Skeletal muscle satellite cell (primary cell): ENCODE measurements around the gene CCDC137.
A peak's percentile ranks its signal among the peaks of the same experiment; 100 is the strongest.

Source experiments
- H3K27me3 ChIP-seq: 2 replicates; pipeline ENCODE4 v1.7.0; 2013; ENCODE audit warnings: low read length; ENCODE audit not compliant: control insufficient read depth, insufficient read depth
- H3K36me3 ChIP-seq: 2 replicates; pipeline ENCODE4 v1.7.0; 2013; ENCODE audit warnings: mild to moderate bottlenecking, control low read depth, low read length; ENCODE audit not compliant: insufficient read depth
- H3K4me1 ChIP-seq: 2 replicates; pipeline ENCODE4 v1.7.0; 2013; ENCODE audit warnings: low read length; ENCODE audit not compliant: control insufficient read depth, insufficient read depth
- H3K4me2 ChIP-seq: 2 replicates; pipeline ENCODE4 v1.7.0; 2013; ENCODE audit warnings: mild to moderate bottlenecking, low read length
- H3K4me3 ChIP-seq: 2 replicates; pipeline ENCODE4 v1.7.0; 2013; ENCODE audit warnings: low read length
- H3K9ac ChIP-seq: 2 replicates; pipeline ENCODE4 v1.7.0; 2013; ENCODE audit warnings: mild to moderate bottlenecking, low read depth, low read length, moderate library complexity
- H3K9me3 ChIP-seq: replicated peaks from 2 replicates; pipeline ENCODE4 v1.7.0; 2013; ENCODE audit warnings: mild to moderate bottlenecking, control low read depth, low read length

CCDC137 gene

DNA sequence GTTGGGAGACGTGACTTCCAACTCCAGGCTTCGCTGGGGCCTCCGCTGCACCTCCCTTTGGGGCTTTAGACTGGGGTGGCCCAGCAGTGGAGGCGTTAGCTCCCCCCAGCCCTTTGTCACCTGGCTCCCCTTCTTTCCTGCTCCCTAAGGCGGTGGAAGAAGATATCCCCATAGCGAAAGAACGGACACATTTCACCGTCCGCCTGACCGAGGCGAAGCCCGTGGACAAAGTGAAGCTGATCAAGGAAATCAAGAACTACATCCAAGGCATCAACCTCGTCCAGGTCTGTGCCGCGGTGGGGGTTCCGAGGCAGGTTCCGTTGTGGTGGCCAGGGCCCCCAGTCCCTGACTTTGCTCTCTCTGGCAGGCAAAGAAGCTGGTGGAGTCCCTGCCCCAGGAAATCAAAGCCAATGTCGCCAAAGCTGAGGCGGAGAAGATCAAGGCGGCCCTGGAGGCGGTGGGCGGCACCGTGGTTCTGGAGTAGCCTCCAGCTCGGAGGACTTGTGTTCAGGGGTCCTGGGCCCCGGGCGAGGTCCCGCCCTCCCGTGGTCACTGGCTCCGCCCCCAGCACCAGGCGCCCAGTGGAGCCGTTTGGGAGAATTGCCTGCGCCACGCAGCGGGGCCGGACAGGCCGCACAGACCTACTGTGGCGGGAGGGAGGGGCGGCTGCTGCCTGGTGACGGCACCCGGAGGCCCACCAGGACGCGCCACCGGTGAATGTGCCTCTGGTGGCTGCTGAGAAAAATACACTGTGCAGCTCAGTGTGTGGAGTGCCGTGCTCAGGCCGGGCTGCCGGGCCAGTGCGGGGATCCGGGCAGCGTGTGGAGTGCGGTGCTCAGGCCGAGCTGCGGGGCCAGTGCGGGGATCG lies 40.5 kb downstream of the CCDC137 start:
- H3K4me3 ChIP-seq = no peak overlapping the region
- no peak overlapping the region for H3K9ac ChIP-seq
- H3K4me1 ChIP-seq = peaks cover 35% of the 10 kb centered on the region
- H3K4me2 ChIP-seq = no peak overlapping the region
- no peaks in the 10 kb centered on the region for H3K27me3 ChIP-seq
- H3K9me3 ChIP-seq = no peaks in the 10 kb centered on the region
- peaks cover 45% of the 10 kb centered on the region for H3K36me3 ChIP-seq

DNA sequence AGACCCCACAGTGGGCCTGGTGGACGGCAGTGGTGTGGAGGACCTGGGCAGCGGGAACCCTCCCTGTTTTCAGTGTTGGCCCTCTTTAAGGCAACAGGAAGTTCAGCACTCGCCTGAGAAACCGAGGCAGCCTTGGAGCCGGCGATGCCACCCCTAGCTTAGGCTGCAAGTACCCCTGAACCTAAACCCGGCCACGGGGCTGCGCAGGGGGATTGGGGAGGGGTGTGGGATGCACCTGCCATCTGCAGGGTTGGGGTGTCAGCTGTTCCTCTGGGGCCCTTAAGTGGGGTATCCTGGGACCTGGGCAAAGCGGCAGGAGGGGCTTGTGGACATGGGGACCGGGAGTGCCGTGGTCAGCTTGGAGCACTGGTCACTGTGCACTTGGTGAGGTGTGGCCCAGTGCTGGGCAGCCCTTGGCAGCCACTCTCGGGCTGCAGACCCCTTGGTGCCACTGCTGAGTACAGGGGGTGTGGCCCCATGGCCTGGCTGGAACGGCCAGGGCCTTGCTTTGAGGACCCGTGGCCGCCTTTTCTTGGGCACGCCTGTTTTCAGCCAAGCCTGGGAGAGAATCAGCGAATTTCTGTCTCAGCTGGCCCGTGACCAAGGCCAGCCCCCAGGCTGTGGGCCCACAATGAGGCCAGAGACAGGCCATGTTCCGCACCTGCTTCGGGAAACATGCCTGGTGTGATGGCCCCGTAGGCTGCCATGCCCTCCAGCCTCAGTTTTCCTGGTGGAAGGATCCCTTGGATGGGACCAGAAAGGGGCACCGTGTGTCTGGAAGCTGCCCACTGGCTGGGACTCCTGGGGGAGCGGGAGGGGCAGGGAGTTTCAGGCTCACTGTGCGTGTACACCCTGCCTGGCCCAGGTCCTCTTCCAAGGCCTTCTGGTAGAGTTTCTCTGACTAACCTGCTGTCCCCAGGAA lies 41.4 kb downstream of the CCDC137 start:
- H3K4me1 ChIP-seq = peaks cover 31% of the 10 kb centered on the region
- H3K4me2 ChIP-seq = no peak overlapping the region
- peaks cover 37% of the 10 kb centered on the region for H3K36me3 ChIP-seq
- no peaks in the 10 kb centered on the region for H3K9me3 ChIP-seq
- H3K4me3 ChIP-seq = no peak overlapping the region
- H3K27me3 ChIP-seq = no peaks in the 10 kb centered on the region
- no peak overlapping the region for H3K9ac ChIP-seq

DNA sequence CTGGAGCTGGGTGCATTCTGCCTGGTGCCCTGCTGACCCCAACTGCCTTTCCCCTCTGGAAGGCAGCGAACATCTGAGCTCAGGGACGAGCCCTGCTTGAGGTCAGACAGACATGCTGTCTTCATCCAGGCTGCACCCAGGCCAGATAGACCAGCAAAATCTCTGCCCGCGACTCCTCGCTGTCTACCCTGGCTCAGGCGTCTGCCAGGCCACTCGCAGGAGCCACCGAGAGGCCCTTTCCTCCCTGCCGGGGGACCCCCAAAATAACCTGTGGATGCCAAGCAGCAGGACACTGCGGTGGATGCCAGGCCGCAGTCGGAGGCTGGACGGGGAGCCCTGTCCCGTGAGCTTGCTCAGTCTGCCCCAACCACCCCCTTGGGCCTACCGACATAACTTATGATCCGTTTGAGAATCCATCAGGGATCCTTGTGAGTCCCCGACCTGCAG lies 42.2 kb downstream of the CCDC137 start:
- Histone ChIP-seq H3K4me3 (no peak overlapping the region), H3K36me3 (peaks cover 37% of the 10 kb centered on the region), H3K9ac (no peak overlapping the region), H3K4me2 (no peak overlapping the region), H3K27me3 (no peaks in the 10 kb centered on the region), H3K9me3 (no peaks in the 10 kb centered on the region), H3K4me1 (peaks cover 38% of the 10 kb centered on the region)

DNA sequence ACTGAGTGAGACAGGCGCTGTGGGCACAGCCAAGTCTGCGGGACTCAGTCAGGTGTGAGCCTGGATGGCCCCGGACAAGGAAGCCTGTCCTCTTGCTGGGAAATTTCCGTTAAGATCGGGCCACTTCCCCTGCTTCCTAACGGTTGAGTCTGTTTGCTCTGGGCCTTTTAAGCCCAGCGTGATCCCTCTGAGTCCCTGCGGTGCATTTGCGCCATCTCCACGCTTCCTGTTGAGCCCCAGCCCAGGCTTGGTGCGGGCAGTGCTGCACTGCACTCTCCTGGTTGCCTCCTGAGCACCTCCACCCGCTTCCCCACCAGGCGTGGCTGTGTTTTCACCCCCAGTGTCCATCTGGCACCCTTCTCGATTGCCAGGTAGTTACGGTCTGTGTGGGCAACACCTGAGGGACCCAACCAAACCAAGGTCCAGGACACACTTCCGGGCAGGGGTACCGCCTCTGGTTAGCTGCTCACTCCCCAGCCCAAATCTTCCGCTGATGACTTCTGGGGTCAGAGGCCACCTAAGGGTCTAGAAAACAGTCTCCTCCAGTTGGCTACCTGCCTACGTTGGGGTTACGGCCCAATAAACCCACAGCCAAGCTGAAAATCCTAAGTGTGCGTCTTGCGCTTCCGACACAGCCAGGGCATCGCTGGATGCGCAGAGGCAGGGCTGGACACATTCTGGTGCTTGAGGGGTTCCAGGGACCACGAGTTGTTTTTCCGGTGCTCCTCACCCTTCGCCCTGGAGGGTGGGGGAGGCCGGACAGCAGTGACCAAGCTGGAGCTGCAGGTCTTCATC lies 44.2 kb downstream of the CCDC137 start:
- Histone ChIP-seq H3K4me1 (peaks cover 31% of the 10 kb centered on the region), H3K36me3 (peaks cover 25% of the 10 kb centered on the region), H3K4me3 (peak overlapping the region; percentile 85), H3K9ac (no peak overlapping the region), H3K4me2 (peak overlapping the region; percentile 85), H3K9me3 (no peaks in the 10 kb centered on the region), H3K27me3 (no peaks in the 10 kb centered on the region)

DNA sequence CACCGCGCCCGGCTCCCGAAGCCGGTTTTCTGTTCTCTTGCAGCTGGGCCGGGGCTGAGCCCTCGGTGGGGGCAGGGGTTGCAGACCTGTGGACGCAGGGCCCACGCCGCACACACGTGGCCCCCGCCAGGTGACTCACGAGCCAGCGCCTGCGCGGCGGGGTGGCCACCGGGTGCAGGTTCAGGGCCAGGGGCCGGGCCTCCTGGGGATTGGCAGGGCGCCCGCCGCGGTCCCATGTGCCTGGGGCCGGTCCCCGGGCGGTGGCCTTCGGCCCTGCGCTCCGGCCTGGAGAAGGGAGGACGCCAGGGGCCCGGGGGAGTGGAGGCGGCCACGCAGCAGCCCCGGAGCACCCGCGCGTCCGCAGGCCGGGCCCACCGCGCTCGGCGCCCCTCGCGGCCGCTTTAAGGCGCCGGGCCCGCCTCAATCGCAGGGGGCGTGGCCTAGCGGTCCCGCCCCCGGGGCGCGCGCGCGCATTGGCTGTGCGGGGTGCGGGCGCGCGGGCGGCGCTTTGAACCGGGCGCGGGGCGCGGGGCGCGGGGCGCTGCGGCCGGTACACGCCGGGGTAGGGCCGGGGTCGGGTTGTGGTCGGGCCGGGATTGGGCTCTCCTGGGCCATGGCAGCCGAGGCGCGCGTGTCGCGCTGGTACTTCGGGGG lies 45.4 kb downstream of the CCDC137 start, which contains the start of gene SLC25A10:
Gene SLC25A10 (plus strand): TSS at position 471 of the 654 bp plus-strand sequence. CDS start 143 bp downstream, at position 614.
- Histone ChIP-seq H3K9me3 (no peaks in the 10 kb centered on the region), H3K27me3 (no peaks in the 10 kb centered on the region), H3K4me3 (peak within 1 kb of the TSS; percentile 85), H3K4me1 (peaks cover 31% of the 10 kb centered on the region), H3K9ac (peak within 1 kb of the TSS; percentile 73), H3K36me3 (peaks cover 13% of the 10 kb centered on the region), H3K4me2 (peak within 1 kb of the TSS; percentile 85)

DNA sequence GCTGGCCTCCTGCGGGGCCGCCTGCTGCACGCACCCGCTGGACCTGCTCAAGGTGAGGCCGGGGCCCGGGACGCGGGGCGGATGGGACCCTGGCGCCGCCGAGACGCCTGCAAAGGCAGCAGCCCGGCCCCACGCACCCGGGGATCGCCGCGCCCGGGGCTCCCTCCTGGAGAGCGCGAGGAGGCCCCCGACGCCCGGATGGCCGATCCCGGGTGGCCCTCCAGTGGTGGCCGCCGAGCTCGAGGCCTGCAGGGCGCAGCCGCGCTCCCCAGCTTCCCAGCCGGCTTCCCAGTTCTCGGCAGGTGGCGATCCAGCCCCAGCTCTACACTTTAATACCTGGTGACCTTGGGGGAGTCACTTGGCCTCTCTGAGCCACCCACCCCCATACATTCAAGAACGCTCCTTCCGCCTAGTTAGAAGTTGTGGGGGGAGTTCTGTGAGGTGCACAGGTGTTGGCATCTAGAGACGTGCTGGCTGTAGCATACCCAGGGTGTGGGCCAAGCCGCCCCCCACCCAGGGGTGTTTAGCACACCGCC lies 46.0 kb downstream of the CCDC137 start:
- H3K27me3 ChIP-seq = no peaks in the 10 kb centered on the region
- H3K36me3 ChIP-seq = peaks cover 8% of the 10 kb centered on the region
- peaks cover 31% of the 10 kb centered on the region for H3K4me1 ChIP-seq
- H3K9ac ChIP-seq = peak overlapping the region; percentile 73
- H3K4me2 ChIP-seq = peak overlapping the region; percentile 85
- H3K9me3 ChIP-seq = no peaks in the 10 kb centered on the region
- peak overlapping the region; percentile 85 for H3K4me3 ChIP-seq

DNA sequence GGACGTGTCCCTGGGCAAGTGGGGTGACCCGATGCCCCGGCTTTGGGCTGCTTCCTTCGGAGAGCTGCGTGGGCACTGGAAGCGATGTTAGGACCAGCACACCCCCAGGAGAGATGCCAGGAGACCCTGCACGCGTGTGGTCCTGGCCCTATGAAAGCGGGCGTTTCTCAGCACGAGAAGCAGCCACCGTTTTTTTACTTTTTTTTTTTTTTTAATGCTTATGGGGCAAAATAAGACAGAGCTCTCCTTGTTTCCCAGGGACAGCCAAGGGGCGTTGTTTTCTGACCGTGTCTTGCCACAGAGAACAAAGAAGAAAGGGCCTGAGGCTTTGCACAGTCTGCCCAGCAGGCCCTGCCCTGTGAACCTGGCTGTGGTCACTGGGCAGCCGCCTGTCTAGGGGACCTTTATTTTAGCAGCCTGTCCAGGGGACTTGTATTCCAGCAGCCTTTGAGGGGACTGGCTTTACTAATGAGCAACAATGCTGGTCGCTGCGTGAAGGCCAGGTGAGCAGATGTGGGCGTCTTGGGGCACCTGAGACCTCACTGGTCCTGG lies 46.5 kb downstream of the CCDC137 start:
- peak overlapping the region; percentile 85 for H3K4me2 ChIP-seq
- peaks cover 31% of the 10 kb centered on the region for H3K4me1 ChIP-seq
- H3K4me3 ChIP-seq = peak overlapping the region; percentile 85
- H3K9ac ChIP-seq = peak overlapping the region; percentile 73
- H3K36me3 ChIP-seq = peaks cover 3% of the 10 kb centered on the region
- no peaks in the 10 kb centered on the region for H3K27me3 ChIP-seq
- no peaks in the 10 kb centered on the region for H3K9me3 ChIP-seq

DNA sequence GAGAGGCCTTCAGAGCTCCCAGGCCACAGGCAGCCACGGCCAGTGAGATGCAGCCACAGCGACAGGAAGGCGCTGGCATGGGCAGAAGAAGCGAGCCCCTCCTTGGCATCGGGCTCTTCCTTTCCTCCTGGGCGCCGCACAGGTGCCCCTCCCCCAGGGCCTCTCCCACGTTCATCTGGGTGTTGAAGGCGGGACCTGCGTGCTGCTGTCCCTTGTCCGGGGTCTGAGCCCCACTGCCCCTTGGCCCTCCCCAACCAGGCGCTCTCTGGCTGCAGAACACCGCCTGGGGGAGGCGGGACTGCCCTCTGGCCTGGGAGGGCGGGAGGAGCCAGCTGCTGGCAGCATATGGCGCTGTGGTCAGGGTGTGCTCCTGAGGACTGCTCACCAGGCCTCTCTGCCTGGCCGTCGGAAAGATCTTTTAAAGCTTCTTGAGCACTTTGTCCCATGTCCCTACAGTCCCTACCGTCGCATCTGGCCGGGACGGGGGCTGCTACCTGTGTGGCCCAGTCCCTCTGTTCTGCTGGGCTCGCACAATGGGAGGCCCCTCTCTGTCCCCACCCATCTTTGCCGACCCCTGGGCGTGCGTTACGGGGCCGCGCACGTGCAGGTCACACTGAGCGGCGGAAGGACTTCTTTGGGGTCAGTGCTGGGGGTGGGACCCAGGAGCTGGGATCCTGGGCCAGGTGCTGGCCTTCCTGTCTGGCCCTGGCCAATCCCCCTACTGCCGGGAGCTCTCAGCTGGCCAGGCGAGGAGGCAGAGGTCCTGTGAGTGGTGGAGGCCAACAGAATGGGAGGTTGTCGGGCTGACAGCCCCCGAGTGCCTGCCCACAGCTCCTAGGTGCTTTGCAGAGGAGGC lies 47.2 kb downstream of the CCDC137 start:
- H3K9me3 ChIP-seq = no peaks in the 10 kb centered on the region
- peak overlapping the region; percentile 28 for H3K4me2 ChIP-seq
- peaks cover 31% of the 10 kb centered on the region for H3K4me1 ChIP-seq
- no peak overlapping the region for H3K9ac ChIP-seq
- no peaks in the 10 kb centered on the region for H3K36me3 ChIP-seq
- H3K4me3 ChIP-seq = no peak overlapping the region
- H3K27me3 ChIP-seq = no peaks in the 10 kb centered on the region

DNA sequence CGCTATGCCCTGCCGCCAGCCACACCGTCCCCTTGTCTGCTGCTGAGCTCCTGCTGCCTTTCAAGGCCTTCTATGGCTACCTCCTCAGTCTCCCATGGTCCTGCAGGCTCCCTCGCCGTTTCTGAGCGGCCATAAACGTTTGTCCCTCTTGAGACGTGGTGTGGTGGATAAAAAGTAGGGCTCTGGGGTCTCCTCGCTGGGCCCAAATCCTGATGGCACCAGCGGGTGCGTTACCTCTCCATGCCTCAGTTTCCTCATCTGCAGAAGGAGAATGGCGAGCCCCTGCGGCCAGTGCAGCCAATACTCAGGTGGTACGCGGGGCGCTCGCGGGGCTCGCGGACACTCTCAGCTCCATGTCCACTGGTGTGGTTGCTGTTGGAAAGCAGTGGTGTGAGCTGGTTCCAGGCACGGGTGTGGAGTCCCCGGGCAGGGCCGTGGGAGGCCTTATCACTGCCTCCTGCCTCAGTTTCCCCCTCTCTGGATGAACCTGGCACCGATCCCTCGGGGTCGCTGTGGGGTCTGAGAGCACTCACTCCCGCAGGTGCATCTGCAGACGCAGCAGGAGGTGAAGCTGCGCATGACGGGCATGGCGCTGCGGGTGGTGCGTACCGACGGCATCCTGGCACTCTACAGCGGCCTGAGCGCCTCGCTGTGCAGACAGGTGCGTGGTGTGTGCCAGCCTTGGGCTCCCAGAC lies 48.0 kb downstream of the CCDC137 start:
- no peak overlapping the region for H3K9ac ChIP-seq
- no peaks in the 10 kb centered on the region for H3K36me3 ChIP-seq
- H3K4me3 ChIP-seq = no peak overlapping the region
- no peak overlapping the region for H3K4me2 ChIP-seq
- H3K9me3 ChIP-seq = no peaks in the 10 kb centered on the region
- no peaks in the 10 kb centered on the region for H3K27me3 ChIP-seq
- H3K4me1 ChIP-seq = peaks cover 31% of the 10 kb centered on the region
